HG02970 (cell line): ENCODE measurements around the gene FEV.

Source experiments
- ATAC-seq: cut with Tn5 transposase; IDR thresholded peaks from one replicate; pipeline ENCODE4 v1.9.1; 2021; ENCODE audit warnings: mild to moderate bottlenecking, moderate library complexity, moderate number of reproducible peaks; ENCODE audit not compliant: unreplicated experiment, low FRiP score

The FEV gene

DNA sequence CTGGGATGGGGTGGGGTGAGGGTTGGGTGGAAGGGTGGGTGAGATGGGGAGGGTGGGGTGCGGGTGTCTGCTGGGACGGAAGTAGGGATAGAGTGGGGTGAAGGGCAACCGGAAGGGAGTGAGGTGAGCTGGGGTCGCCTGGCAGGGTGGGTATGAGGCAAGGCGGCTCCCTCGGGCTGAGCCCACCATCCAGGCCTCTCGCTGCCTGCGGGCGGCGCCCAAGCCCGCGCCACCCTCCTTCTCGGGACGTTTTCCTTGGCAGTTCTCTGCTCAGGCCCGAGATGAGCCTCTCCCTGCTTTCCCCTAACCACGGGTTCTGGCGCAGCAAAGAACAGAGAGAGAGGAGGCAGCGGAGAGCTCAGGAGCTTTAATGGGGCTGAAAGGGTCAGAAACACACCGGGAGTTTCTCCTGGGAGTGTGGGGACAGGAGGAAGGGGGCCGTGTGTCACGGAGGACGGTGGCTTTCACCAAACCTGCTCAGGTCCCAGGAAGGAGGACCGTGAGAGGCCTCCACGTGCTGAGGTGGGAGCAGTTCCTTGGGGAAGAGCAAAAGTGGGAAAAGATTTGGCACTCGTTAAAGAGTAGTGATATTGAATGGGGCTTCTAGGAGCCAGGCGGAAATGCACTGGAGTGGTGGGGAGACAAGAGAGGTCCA lies 4.1 kb downstream of the FEV start:
- no peak for ATAC-seq

DNA sequence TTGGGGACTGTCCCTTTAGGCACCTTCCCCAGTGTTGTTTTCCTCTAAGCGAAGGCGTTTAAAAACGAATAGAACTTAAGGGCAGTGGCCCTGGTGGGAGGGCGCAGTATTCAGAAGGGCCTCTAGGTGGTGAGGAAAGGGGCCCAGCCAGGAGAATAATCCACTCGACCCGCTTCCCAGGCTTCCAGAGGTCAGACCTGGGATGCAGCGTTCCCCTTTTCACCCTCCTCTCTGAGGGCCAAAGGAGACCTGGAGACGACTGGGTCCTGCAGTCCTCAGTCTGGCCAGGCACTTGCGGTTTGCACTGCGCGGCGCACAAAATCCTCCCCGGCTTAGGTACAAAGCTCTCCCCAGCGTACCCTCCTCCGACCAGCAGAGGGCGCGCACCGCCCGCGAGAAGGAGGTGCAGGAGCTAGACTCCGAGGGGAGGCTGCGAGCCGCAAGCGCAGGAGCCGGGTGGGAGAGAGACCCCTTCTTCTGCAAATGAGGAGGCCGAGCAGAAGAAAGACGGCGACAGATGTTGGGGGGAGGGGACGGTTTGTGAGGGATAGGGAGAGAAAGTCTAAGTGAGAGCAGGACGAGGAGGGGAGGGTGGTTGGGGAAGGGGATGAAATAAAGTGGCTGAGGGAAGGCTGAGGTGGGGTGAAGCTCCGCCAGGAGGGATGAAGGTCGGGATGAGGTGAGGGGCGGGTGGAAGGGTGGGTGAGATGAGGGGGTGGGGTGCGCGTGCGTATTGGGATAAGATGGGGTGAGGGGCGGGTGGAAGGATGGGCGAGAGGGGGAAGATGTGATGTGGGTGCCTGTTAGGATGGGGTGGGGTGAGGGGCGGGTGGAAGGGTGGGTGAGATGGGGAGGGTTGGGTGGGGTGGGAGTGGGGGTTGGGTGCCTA lies 4.9 kb downstream of the FEV start:
- ATAC-seq = peak; percentile 73

DNA sequence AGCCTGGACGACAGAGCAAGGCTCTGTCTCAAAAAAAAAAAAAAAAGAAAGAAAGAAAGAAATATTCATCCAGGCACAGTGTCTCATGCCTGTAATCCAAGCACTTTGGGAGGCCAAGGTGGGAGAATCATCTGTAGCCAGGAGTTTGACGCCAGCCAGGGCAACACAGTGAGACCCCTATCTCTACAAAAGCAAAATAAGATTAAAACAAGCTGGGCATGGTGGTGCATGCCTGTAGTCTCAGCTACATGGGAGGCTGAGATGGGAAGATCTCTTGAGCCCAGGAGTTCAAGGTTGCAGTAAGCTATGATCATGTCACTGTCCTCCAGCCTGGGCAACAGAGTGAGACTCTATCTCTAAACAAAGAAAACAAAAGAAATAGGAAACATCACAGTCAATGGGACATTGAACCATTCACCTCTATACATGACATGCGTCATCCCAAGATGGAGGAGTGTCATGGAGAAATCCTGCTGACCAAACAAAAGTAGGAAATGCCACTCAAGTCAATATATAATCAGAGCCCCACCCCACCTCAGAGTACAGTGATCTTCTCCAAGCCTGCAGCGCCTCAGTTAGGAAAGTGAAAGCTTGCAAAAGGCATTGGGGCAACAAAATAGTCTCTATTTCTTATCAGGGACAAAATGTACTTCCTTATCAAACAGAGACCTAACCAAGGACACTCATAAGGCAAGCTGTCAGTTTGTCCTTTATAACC lies 9.8 kb downstream of the FEV start:
- no peak for ATAC-seq

DNA sequence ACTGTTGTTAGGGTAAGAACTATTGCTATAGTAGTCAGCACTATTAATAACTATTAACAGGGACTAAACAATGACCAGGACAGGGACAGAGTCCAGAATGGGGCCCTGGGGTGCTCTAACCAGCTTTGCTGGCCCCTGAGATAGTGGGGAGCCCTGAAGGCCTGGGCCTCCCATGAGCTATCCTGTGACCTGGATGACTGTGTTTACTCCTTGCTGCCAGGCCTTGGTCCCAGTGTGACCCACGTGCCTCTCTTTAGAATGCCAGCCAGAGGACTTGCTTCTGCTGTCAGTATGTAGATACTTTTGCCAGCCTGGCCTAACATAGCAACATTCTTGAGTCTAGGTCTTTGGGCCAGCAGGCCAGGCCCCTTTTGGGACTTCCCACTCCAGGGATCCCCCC lies 14.1 kb downstream of the FEV start:
- ATAC-seq = no peak

DNA sequence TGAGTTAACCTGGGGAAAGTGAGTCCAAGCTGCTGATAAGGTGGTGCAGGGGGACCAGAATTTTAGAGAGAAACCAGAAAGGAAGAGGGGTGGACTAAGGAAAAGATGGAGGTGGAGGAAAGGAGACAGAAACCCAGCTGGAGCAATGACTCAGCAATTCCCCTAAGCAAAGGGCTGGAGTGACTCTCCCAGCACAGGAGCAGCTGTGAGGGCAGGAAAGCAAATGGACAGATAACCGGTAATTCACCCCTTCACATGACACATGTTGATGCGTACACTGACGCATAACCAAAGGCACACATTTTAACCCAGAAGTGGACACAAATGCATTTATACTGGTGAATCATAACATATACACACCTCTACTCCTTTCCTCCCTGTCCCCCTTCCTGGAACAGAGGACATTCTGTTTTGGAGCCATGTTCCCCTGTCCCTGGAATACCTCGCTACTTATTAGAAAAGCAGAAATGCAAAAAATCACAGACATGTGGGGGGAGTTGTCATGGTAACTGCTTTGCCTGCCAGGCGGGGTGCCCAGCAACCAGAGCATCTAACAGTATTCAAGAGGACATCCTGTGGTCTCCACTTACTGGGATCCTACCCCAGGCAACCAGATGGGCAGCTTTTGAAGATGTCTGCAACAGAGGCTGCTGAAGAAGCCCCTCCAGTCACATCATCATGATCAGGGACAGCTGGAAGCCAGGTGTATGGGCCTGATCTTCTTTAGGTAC lies 20.8 kb downstream of the FEV start:
- no peak for ATAC-seq

DNA sequence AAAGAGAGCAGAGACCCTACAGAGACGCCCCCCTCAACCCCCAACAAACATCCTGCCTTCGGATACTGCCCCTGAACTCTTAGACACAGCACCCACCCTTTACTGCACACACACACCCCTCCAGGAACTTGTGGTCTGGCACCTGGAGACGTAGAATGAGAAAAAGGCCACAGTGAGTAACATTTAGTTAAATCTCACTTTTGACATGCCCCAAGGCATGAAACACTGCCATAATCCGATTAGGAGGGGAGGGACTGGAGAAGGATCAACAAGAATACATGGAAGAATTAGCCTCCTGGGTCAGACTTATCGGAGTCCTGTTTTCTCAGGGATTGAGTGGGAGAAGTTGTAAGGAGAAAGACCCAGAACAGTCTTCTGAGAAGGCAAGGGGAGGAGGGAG lies 21.4 kb downstream of the FEV start:
- ATAC-seq = no peak

DNA sequence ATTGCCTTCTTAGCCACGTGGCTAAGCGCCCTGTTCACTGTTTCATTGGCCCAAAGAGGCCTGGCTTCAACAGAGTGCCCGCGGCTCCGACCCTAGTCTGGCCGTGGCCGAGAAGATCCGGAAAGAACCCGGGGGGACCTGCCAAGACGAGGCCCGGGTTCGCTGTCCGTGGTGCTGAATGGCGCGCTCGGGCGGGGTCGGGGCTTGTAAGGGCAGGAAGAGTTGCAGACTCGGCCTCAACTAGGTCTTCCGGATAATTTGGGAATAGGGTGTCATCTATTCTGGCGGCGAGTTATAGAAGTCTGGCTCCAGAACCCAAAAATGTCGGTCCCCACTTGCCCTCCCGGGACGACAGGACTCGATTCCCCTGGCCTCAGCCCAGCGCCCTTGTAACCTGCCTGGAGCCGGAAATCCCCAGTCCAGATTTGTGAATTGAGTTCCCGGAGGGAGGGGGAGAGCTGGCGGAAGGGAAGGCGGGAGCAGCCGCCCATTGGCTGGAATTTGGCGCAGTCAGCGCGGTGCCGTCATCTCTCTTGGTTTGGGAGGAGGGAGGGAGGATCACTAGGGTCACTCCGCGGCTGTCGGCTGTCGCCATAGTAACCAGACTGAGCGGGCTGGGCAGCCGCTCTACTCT lies 22.0 kb downstream of the FEV start:
- ATAC-seq = no peak

DNA sequence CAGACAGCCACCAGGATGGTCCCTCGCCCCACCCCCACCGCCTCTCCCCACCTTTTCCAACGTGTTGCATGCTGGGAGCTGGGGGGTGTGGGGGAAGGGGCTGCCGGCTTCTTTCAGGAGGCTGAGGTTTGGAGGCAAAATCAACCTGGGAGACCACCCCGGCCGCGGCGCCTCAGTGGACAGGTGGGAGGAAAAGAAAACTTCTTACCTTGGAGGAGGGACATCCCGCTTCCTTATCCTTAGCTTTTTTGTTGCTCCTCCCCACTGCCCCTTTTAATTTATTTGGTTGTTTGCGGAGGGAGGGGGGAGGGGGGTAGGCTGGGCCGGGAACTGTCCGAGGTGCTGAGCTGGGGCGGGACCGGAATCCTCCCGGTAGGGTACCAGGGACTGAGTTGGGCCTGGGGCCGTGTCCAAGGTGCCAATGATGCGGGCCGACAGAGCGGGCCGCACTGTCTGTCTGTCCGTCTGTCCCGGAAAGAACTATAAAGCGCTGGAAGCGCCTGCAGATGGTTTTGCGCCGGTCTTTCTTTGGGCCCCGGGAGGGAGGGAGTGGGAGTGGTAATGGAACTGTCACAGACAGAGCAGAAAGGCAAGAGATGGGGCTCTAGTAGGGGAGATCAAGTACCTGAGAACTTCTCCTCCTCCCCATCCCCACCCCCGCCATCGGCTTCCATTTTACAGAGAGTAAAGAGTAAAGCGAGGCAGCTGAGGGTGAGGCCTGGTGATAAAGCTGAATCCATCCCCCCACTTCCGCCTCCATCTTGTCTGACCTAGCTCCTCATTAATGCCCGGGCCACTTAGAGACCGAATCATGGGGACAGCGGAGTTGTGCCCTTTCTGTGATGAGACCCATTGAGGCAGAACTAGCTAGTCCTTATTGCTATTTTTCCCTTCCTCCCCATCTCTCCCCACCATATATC lies 23.1 kb downstream of the FEV start:
- no peak for ATAC-seq

DNA sequence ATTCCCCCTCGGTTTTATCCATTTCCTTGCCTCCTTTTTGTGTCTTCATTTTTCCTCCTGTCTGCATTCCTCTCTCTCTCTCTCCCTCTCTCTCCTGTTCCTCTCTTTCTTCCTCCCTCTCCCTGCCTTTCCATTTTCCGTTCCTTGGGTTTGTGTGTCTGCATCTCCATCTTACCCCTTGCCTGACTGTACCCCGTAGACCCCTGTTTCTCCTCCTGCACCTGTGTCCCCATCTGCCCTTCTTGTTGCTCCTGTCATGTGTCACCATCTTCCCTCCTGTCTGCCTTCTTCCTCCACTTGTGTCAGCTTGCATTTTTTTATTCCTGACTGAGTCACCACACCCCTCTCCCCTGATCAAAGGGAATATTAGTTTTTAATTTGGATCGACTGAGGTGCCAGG lies 23.8 kb downstream of the FEV start:
- no peak for ATAC-seq

DNA sequence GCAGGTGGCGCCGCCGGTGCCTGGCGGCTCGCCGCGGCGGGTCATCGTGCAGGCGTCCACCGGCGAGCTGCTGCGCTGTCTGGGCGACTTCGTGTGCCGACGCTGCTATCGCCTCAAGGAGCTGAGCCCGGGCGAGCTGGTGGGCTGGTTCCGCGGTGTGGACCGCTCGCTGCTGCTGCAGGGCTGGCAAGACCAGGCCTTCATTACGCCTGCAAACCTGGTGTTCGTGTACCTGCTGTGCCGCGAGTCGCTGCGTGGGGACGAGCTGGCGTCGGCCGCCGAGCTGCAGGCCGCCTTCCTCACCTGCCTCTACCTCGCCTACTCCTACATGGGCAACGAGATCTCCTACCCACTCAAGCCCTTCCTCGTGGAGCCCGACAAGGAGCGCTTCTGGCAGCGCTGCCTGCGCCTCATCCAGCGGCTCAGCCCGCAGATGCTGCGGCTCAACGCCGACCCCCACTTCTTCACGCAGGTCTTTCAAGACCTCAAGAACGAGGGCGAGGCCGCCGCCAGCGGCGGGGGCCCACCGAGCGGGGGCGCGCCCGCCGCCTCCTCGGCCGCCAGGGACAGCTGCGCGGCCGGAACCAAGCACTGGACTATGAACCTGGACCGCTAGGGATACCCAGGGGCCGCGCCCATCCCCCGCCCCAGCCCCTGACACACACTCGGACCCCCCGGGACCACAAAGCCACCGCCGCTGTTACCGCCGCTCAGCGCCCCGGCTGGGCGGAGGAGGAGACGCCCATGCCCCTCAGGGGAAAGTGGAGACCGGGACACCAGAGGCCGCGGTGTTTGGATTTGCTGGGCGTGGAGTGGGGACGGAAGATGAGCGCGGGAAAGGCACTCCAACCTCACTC lies 24.4 kb downstream of the FEV start:
- ATAC-seq = no peak

DNA sequence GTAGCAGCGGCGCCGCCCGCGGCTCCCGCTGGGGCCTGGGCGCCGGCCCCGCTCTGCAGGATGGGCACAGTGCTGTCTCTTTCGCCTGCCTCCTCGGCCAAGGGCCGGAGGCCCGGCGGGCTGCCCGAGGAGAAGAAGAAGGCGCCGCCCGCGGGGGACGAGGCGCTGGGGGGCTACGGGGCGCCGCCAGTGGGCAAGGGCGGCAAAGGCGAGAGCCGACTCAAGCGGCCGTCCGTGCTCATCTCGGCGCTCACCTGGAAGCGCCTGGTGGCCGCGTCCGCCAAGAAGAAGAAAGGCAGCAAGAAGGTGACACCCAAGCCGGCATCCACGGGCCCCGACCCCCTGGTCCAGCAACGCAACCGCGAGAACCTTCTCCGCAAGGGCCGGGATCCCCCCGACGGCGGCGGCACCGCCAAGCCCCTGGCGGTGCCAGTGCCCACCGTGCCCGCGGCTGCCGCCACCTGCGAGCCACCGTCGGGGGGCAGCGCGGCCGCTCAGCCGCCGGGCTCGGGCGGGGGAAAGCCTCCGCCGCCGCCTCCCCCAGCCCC lies 25.1 kb downstream of the FEV start:
- no peak for ATAC-seq

DNA sequence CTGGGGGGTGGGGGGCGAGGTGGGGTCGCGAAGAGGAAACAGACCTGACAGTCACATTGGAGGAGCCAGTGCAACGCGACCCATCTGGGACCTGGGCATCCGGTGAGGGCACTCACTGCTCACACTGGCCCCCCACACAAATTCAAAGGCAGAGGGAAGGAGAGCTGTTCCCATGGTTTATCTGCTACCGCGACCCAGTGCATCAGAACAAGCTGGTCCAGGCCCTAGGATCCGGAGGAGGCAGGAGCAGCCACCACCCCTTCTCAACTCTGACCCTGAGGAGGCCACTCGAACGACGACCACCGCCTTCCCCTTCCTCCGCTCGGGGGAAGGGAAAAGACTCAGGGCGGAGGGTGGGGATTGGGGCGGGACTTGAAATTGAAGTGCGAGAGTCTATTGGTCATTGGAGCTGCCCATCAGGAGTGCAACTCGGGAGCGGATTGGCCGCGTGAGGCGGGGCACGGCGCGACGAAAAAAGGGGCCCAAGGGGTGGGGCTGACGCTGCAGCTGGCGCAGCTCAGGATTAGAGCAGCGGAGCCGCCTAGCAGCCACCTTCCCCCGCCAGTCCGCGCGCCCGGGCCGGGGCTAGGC lies 25.7 kb downstream of the FEV start, which contains the start of gene CDK5R2:
CDK5R2 (plus strand) TSS at position 526 of the 591 bp plus-strand sequence. CDS start 155 bp downstream, outside the sequence.
- peak; percentile 71 for ATAC-seq

DNA sequence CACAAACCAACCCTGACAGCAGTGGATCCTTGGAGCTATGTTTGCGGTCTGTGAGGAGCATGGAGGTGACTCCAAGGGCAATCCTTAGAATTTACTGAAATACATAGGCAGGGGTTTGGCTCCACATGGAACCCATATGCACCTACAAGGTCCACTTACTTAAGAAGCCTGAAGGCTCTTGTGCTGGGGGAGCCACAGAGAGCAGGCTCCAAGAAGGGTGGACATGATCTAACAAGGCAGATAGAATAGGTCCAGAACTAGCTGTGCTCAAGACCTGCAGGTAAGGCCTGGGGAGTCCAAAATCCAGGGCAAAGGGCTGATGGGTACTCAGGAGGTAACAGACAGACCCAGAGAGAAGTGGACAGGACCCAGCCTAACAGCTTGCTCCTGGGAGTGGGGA lies 26.7 kb downstream of the FEV start:
- no peak for ATAC-seq

DNA sequence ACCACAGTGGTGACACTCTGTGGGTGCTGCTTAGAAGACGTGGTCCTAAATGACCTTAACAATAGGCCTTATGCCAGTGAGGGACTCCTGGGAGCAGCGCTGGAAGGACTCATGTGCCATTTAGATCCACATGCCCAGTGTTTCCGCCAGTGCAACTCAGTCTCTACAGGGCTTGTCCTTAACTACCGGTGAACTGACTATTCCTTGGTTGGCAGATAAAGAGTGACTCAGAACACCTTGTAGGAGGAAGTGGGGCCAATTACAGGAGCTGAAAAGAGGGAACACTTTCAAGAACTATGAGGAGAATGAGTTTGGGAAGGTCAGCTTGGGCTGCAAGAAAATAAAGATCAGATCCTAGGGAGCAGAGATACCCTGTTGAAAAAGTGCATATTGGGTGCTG lies 27.3 kb downstream of the FEV start:
- ATAC-seq = no peak

DNA sequence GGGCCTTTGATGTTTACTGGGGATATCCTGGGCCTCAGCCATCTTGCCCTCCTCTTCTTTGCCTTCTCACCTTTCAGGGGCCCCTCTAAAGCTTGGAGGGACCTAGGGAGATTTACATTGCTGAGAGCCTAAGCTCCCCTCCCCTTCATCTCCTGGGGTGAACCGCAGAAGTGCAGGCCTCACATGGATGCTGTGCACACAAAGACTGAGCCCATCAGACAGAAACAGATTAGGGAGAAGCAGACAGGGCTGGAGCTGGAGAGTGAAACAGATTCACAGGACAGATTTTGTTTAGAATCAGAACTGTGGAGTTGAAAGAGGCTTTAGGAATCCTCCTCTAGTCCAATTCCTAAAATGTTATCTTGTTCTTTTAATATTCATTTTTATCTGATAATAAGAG lies 28.9 kb downstream of the FEV start:
- ATAC-seq = no peak

DNA sequence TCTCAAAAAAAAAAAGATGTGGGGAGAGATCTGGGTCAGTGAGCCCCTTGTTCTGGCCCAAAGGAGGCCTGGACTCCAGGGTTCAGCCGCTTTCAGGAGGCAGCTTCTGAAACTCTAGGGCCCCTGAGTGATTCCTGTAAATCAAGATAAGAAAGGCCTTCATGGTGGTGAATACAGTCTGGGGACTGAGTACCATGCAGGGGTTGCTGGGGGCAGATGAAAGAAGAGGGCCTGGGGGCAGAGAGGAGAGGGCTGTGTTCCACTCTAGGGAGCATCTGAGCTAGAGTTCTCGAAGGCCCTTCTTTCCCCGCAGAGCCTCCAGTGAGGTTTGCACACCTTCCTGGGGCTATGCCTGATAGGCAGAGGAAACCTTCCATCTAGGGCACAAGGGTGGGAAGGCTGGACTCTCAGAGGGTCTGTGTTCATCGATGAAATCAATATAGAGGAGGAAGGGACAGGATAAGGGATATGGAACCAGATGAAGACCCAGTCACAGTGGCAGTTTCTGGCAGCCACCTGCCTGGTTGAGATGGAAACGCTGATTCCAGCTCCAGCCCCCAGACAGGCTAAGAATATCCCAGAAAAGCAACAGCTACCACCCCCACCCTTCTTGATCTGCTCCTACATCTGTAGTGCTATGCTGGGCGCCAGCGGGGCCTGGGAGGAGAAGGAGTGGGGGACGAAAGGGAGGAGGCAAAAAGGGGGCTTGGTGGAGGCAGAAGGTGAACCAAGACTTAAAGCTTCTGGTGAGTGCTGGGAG lies 30.3 kb downstream of the FEV start:
- no peak for ATAC-seq
